Stimulated activated CD8-positive, alpha-beta memory T cell treated with anti-CD3 and anti-CD28 coated beads, Interleukin-15, amount 100 ng/mL, for 24 hours (primary cell): ENCODE results near the gene GPR78.

Experiments used
- DNase-seq: peaks from one replicate; pipeline ENCODE4 v3.0.0-alpha.2; 2020; ENCODE audit warnings: low read depth

GPR78 gene

DNA sequence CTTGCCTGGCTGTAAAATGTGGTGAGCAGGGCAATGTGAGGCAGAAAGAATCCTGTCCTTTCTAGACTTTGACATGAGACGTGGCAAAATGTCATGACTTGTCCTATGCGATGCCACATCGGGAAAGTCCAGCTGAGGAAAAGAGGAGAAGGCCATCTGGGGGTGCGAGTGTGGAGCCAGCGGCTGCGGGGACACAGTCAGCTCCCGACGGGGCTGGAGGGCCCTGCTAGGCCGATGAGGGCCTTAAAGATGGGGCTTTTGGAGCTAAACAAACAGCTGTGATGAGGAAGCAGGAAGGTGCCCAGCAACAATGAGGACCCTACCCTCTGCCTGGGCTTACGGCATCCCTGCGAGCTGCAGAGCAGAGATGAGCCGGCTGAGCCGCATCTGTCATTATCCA, 20.1 kb downstream of the GPR78 start:
- DNase-seq: no peak

DNA sequence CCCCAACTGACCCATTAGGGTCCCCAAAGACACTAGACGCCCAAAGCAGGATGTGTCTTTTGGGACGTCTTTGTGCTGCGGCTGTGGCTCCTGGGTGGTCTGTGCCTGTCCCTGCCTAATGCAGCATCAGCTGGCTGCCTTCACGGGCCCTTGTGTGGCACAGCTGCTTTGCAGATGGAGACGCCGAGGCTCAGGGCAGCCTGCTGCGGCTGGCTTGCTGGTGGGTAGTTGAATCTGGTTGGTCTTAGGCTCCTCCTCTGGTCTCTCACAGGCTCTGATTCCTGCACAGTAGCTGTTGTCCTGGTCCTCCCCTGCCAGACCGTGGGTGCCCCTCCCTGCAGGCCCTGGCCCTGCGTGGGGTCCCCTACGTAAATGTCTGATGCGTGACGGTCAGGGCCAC, 20.5 kb downstream of the GPR78 start:
- no peak for DNase-seq

DNA sequence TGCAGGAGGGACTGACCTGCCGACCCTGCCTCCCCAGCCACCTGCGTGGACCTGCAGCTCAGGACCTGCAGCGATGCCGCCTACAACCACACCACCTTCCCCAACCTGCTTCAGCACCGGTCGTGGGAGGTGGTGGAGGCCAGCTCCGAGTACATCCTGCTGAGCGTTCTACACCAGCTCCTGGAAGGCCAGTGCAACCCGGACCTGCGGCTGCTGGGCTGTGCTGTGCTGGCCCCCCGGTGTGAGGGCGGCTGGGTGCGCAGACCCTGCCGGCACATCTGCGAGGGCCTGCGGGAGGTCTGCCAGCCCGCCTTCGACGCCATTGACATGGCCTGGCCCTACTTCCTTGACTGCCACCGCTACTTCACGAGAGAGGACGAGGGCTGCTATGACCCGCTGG, 20.9 kb downstream of the GPR78 start:
- no peak for DNase-seq

DNA sequence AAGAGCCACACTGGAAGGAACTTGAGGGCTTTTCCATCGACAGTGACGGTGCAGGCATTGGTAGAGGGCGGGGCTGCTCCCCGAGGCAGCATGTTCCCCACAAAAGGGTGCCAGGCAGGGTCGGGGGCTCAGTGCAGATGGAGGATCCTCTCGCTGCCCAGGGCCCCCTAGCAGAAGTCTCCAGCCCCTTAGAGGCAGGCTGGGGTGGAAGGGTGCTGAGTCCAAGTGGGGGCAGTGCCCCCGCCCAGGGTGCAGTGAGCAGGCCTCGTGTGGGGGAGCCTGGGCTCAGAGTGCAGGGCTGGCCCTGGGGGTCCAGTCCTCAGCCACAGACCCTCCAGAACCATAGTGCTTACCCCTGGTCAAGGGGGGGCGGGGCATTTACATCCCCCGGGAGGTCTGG, 21.4 kb downstream of the GPR78 start:
- no peak for DNase-seq

DNA sequence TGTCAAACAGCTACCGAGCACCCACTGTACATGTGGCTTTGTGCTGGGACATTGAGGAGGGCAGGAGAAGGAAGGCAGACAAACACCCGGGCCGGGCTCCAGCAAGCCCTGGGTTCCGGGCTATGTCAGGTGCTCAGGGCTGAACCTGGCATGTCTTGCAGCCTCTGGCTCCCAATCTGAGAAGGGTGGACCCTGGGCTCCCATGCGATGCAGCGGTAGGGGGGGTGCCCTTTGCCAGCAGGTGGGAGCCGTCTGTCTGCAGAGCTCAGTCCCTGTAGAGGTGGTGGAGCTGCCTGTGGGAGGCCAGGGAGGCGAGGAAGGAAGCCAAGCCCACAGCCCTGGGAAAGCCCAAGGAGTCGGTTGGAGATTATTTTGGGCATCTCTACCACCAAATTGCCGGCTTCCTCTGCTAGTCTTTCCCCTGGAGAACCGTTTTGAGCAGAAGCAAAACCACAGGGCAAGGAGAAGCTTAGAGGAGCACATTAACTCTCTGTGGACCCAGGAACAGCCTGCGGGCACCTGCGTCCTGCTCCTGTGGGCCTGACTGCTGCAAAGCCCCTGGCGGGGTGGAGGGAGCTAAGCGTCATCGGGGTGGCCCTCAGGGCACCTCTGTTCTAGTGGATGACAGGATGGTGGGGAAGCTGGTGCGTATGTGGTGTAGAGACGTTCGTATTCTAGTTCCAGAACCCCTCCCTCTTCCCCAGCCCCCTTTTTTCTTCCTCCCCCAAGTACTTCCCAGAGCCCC, 22.7 kb downstream of the GPR78 start:
- no peak for DNase-seq

DNA sequence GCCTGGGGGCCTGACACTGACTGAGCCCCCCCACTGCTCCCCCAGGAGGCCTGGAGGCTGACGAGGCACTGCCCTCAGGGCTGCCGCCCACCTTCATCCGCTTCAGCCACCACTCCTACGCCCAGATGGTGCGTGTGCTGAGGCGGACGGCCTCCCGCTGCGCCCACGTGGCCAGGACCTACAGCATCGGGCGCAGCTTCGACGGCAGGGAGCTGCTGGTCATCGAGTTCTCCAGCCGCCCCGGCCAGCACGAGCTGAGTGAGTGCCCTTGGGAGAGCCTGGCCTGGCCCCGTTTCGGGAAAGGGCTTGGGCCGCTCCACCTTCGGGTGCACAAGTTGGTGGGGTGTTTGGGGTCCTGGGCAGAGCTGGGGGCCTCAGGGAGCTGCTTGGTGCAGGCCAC, 23.7 kb downstream of the GPR78 start:
- no peak for DNase-seq

DNA sequence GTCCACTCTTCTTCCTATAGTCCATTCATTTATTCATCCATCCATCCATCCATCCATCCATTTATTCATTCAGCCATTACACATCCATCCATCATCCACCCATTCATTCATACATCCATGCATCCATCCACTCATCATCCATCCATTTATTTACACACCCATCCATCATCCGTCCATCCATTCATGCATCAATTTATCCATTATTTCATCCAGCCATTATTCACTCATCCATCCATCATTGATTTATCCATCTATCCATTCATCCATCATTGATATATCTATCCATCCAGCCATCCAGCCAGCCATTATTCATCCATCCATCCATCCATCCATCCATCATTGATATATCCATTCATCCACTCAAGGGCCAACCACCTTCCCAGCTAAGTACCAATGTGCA, 25.1 kb downstream of the GPR78 start:
- DNase-seq: no peak

DNA sequence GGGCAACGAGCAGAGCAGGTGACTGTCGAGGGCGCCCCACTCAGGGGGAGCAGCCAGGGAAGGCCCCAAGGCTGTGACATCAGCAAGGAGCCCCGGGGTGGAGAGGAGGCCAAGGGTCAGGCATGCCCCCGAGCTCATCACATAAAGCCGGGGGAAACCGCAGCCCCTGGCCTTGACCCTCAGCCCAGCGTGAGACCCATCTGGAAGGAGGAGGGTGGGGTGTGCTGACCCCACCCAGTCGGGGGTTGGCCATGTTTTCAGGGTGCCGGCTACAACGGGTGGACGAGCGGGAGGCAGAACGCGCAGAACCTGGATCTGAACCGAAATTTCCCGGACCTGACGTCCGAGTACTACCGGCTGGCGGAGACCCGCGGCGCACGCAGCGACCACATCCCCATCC, 26.3 kb downstream of the GPR78 start:
- DNase-seq: no peak

DNA sequence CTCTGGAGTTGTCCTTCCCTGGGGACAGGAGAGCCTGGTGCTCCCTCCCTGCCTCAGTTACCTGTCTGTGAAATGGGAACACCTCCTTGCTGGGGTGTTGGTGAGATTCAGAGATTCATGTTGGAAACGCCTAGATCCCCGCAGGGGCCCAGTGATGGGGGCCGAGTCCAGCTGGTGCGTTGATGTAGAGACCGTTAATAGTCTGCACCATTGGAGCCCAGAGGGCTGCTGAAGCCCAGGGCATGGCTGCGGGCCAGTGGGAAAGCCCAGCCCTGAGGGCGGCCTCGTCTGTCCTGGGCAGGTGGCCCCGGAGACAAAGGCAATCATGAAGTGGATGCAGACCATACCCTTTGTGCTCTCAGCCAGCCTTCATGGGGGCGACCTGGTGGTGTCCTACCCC, 26.8 kb downstream of the GPR78 start:
- DNase-seq: no peak

DNA sequence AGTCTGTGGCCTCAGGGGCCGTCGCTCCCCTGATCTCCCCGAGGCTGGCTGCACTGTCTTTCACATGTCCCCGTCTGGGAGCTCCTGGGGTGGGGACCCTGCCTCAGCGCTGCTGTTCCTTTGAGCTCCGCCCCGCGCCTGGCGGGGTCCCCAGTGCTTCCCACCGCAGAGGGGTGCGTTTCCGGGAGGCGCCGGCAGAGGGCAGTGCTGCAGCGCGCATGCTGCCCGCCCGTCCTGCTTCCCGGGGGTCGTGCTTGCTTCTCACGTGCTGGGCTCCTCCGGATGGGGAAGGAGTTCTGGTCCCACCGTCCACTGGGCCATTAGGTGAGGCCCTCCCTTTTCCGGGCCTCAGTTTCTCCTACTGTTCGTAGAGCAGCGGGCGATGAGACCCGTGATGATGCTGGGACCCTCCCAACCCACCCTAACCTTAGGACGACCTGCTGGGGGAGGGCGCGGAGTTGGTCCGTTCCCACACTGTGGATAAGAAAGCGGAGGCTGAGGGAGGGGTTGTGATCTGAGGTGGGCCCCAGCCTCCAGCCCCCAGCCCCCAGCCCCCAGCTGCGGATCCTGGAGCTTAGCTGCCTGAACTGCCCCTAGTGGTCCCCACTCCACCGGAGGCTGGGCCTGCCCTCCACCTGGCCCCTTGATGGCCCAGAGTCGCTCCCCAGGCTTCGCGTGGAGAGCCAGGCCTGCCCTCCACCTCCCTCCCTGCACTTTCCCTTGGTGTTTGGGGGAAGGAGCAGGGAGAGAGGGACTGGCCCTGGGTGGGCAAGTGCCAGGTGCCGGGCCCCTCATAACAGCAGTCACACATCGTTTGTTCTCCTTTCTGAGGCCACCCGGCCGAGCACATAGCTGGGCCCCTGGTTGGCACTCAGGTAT, 27.6 kb downstream of the GPR78 start:
- peak; percentile 43 for DNase-seq

DNA sequence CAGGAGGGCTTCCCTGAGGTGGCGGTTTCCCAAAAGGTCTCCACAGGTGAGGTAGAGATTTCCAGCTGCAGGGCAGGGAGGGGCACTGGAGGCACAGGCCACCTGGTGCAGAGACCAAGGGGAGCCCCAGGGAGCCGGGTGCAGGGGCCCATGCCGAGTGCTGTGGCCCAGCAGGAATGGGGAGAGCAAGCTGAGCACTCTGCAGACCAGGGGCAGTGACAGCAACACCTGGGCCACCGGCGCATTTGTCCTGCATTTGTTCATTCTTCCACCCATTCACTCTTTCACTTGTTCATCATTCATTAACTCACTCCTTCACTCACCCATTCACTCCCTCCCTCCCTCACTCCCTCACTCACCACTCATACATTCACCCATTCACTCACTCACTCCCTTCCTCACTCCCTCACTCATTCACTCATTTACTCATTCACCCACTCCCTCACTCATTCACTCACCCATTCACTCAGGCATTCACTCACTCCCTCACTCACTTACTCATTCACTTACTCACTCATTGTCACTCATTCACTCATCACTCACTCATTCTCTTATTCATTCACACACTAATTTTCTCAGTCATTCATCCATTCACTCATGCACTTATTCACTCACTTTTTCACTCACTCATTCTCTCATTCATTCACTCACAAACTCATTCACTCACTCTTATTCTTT, 28.7 kb downstream of the GPR78 start:
- no peak for DNase-seq

DNA sequence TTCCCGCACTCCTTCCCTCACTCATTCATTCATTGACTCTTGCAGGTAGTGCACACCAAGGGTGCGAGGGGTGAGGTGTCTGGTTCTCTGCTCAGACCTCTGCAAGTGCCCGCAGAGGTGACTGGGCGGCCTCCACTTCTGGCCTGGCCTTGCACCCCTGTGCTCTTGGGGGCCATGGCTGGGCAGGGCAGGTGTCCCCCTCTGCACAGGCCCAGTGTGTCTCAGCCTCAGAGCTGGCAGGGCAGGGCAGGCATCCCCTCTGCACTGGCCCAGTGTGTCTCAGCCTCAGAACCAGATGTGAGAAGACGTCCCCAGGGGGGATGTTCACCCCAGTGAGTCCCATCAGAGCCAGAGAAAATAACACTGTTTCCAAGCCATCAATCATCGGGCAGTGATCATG, 29.2 kb downstream of the GPR78 start:
- no peak for DNase-seq

DNA sequence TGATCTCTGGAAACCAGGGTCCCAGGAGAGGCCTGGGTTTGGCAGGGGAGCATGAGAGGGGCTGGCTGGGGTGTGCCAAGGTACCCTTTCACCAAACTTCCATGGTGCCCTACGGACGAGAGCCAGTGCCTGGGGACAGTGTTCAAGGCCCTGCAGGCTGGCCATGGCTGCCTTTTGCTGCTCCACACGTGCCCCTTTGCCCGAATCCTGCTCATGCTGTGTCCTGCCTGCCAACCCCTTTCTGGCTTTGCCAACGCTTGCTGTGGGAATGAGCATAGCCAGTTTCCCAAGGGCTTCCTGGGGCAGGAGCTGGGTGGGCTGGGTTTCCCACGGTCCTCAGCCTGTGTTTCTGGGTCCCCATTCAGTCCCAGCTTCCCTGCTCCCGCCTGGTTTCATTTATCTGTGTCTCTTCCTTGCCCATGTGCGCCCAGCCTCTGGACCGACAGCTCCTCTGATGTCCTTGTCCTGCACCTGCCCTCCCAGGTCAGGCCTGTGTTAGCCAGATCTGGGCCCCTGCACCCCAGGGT, 29.7 kb downstream of the GPR78 start:
- DNase-seq: no peak

DNA sequence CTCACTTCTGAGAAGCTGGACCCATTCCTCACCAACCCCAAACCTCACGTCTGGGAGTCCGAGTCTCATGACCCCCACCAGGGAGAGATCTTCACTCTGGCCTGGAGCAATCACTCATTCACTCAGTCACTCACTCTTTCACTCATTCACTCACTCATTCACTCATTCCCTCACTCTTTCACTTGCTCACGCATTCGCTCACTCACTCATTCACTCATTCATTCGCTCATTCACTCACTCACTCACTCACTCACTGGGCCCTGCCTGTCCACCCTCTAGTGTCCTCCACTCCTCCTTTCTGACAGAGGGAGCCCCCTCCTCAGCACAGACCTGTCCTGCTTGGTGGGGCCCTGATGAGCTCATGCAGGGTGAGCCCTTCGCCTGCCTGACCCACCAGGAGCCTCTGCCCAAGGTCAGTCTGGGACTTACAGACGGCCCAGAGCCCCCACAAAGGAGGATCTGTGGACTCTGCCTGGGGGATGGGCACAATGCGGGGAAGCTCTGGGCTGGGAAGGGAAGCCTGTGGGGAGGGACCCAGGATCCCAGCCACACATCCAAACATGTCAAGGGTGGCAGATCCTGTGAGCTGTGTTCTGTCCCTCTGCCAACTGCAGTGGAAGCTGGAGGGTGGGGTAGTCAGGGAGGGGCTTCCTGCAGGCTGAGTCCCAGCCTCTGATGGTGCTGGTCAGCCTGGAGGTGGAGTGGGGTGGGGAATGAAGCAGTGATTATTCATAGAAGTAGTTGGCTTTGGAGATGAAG, 30.8 kb downstream of the GPR78 start:
- no peak for DNase-seq

DNA sequence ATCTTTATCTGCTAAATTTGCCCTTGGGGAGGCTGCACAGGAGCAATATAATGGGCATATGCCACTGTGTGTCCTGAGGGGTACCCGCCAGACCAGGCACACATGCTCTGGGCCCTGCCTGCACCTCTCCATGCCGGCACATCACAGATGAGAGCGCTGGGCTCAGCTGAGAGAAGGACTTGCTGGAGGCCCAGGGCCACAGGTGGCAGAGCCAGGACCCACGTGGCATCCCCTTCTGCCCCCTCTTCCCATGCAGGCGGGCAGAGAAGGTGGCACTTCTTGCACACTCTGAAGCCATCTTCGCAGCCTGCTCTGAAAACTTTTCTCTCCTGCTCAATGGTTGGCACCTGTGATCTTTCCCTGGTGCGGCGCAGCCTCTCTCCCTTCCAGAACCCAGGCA, 32.5 kb downstream of the GPR78 start:
- no peak for DNase-seq

DNA sequence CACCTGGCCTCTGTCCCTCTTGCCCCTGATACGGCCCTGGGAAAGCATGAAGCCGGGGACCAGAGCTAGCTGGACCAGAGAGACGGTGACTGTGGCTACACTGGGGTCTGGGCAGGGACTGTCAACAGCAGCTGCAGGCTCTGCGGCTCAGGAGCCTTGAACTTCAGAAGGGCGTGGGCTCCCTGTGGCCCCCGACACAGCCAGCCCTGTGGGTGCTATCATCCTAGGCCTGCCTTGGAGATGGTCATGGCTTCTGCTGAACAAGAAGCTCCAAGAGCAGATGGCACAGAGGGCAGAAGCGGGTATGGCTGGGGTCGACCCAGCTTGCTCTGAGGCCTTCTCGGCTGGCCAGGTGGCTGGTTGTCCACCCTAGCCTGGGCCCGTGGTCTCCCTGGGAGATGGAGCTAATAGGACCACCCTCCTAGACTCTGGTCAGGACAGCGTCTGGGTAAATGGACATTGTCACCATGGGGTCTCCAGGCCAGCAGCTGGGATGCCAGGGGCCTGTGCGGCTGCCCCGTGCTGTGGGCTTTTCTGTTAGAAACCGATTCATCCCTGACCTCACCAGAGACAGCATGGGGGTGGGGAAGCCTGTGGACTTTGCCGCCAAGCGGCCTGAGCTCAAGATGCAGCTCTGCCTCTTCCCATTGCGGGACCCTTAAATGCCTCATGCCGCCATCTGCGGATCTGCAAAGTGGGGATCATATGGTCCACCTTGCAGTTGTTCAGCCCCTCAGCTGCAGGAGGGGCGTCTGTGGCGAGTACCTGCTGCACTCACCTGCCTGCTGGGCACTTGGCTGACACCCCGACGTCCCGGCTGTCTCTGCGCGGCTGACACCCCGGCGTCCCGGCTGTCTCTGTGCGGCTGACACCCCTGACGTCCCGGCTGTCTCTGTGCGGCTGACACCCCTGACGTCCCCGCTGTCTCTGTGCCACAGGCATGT, 33.5 kb downstream of the GPR78 start:
- DNase-seq: no peak

DNA sequence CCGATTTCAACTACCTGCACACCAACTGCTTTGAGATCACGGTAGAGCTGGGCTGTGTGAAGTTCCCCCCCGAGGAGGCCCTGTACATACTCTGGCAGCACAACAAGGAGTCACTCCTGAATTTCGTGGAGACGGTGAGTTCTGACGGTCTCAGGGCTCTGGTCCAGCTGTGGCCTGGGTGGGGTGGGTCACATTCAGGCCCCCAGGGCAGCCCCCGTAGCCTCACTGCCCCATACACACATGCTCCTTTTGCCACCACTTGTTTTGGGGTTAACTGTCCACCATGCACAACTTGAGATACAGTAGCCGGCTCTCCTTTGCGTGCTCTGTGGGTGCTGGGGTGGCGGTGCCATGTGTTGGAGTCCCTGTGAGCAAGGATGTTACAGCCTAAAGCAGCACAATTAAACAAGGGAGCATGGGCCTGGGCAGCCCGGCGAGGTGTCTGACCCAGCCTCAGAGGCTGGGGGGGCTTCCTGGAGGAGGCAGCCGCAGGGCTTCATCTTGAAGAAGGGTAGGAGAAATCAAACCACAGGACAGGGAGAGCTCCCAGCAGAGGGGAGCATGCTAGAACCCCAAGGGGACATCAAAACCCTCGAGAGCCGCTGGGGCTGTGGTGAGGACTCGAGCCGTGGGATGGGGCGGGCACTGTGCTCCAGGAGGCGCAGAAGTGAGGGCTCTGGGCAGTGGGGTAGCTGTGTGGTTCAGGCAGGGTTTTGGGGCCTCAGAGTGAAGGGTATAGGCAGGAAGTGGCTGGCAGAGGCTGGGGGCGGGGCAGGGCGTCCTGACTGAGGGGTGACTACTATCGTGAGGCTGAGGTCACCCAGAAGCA, 34.4 kb downstream of the GPR78 start:
- DNase-seq: no peak

DNA sequence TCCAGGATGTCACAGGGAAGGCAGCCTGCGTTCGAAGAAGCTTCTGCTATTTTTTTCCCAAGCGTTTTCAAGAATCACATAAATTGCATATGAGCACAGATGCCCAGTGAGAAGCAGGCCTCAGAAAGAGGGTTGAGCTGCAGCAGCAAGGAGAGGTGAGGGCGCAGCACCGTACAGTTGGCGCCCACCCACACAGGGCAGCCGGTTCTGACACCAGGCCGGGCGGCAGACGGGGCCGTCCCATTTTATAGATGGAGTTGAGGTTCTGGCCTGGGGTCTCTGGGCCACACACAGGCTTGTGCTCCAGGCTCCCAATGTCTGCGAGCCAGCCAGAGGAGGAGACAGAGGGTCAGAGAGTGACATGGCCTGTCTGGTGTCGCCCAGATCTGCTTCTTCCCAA, 35.2 kb downstream of the GPR78 start:
- DNase-seq: no peak

DNA sequence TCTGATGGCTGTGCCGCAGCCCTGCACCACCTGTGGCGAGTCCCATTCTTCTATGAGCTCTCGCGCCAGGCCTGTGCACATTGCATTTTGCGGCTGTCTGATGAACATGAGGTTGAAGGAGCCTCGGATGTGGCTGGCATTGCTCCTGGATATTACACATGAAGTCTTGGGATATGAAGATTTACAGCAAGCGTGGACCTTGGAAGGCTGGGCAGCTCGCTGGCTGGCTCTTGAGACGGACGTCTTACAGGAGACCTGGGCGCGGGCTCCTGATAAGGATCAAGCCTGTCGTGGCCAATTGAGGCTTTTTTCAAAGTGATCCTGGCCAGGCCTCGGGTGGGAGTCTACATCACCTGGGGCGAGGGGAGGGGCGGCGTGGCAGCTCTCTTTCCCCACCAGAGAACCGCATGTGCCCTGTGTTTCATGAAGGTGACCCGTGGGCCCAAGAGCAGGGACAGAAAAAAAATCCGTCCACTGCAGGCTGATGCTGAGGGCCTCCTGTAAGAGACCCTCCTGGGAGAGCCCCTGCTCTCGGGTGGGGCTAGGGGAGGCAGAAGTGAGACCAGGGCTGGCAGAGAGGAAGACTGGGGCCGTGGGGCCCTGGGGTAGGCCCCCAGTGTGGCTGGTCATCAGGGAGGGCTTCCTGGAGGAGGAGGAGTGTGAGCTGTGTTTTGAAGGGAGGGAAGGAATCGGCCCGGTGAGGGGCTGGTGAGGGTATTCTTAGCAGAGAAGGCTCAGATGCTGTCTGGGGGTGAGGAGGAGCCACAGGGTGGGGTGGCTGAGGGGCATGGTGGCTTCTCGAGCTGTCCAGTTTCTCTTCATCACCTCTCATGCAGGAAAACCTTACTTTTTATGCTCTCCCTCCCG, 36.0 kb downstream of the GPR78 start:
- DNase-seq: no peak
